Measurements from ENCODE around the gene DLEC1.

Gene DLEC1

GRCh38 chr3:38083871-38084333 is 44.9 kb downstream of the DLEC1 start:
- no peak overlapping the region for H3K4me3 ChIP-seq (ENCODE audit: severe bottlenecking)
- TF ChIP-seq CTCF (IDR thresholded peaks at IDR 0.05; ENCODE audit: poor library complexity, severe bottlenecking) = no peak

GRCh38 chr3:38084334-38085310 is 45.6 kb downstream of the DLEC1 start:
- H3K27ac ChIP-seq (ENCODE audit: poor library complexity, severe bottlenecking) = no peak overlapping the region
- ATAC-seq (ENCODE audit: low read depth) (peak; percentile 57), DNase-seq (ENCODE audit: low spot score) (no peak)
- H3K9me3 ChIP-seq (ENCODE audit: severe bottlenecking) = no peaks in the 10 kb centered on the region
- no peaks in the 10 kb centered on the region for H3K36me3 ChIP-seq (ENCODE audit: low read depth)
- H3K27me3 ChIP-seq (ENCODE audit: insufficient read depth, poor library complexity, severe bottlenecking) = no peaks in the 10 kb centered on the region
- H3K4me3 ChIP-seq (ENCODE audit: severe bottlenecking) = no peak overlapping the region
- H3K4me1 ChIP-seq (ENCODE audit: insufficient read depth, poor library complexity, severe bottlenecking) = no peaks in the 10 kb centered on the region
- no peak for TF ChIP-seq CTCF (IDR thresholded peaks at IDR 0.05; ENCODE audit: poor library complexity, severe bottlenecking)

More at GRCh38 chr3:38083871-38084333, 44.9 kb downstream of the DLEC1 start:
- no peak overlapping the region for H3K27ac ChIP-seq (ENCODE audit: poor library complexity, severe bottlenecking)
- no peaks in the 10 kb centered on the region for H3K4me1 ChIP-seq (ENCODE audit: insufficient read depth, poor library complexity, severe bottlenecking)
- no peak for ATAC-seq (ENCODE audit: low read depth)
- DNase-seq (ENCODE audit: low spot score) = no peak
- no peaks in the 10 kb centered on the region for H3K36me3 ChIP-seq (ENCODE audit: low read depth)
- H3K9me3 ChIP-seq (ENCODE audit: severe bottlenecking) = no peaks in the 10 kb centered on the region
- H3K27me3 ChIP-seq (ENCODE audit: insufficient read depth, poor library complexity, severe bottlenecking) = no peaks in the 10 kb centered on the region

- TF ChIP-seq CTCF (IDR thresholded peaks at IDR 0.05; ENCODE audit: poor library complexity, severe bottlenecking) = no peak
- no peaks in the 10 kb centered on the region for H3K4me1 ChIP-seq (ENCODE audit: insufficient read depth, poor library complexity, severe bottlenecking)
- peak; percentile 28; the same call in 1 of the 3 replicates for ATAC-seq (ENCODE audit: low read depth)
- H3K4me3 ChIP-seq (ENCODE audit: severe bottlenecking) = no peak overlapping the region
- no peak for DNase-seq (ENCODE audit: low spot score)
- no peak overlapping the region for H3K27ac ChIP-seq (ENCODE audit: poor library complexity, severe bottlenecking)
- H3K27me3 ChIP-seq (ENCODE audit: insufficient read depth, poor library complexity, severe bottlenecking) = no peaks in the 10 kb centered on the region
- no peaks in the 10 kb centered on the region for H3K9me3 ChIP-seq (ENCODE audit: severe bottlenecking)
- no peaks in the 10 kb centered on the region for H3K36me3 ChIP-seq (ENCODE audit: low read depth)
Measured at GRCh38 chr3:38085311-38085942, 46.4 kb downstream of the DLEC1 start.

- Histone ChIP-seq H3K4me3 (ENCODE audit: severe bottlenecking) (no peak overlapping the region), H3K9me3 (ENCODE audit: severe bottlenecking) (no peaks in the 10 kb centered on the region), H3K27me3 (ENCODE audit: insufficient read depth, poor library complexity, severe bottlenecking) (no peaks in the 10 kb centered on the region), H3K36me3 (ENCODE audit: low read depth) (no peaks in the 10 kb centered on the region), H3K4me1 (ENCODE audit: insufficient read depth, poor library complexity, severe bottlenecking) (no peaks in the 10 kb centered on the region), H3K27ac (ENCODE audit: poor library complexity, severe bottlenecking) (no peak overlapping the region)
- no peak for TF ChIP-seq CTCF (IDR thresholded peaks at IDR 0.05; ENCODE audit: poor library complexity, severe bottlenecking)
- ATAC-seq (ENCODE audit: low read depth) (peak; percentile 35), DNase-seq (ENCODE audit: low spot score) (no peak)
Measured at GRCh38 chr3:38085943-38086324, 46.9 kb downstream of the DLEC1 start.
